ENCODE results near the gene C4orf36. TPM values are rescaled to one million over a fixed set of nuclear protein-coding genes. Genes with fewer than 3 reads are reported as not detected.

Gene C4orf36, protein sequence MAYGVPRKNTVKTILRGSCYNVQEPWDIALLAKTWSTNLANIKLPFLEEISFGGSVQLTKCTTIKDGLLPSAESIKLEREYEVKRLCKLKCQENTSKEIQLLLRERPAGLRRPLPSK
- total RNA-seq (2012; rRNA removed): 0.18 and 0.28 TPM in 2 replicates
- 0.29 and 0.41 TPM in 2 replicates for polyA plus RNA-seq (2012; rRNA removed)
- polyA plus RNA-seq (2012; cell fraction: cytosol; rRNA removed): 0.76 TPM in 1 of 2 replicates, not detected in the other
- 0.08 and 0.53 TPM in 2 replicates for polyA plus RNA-seq (2012; cell fraction: nucleus; rRNA removed; ENCODE audit: low replicate concordance)
- percentile 28 among the genes with signal in this experiment for Bru-seq, nascent RNA
- percentile 33 among the genes with signal in this experiment for BruChase-seq, experiment 1, labeled RNA remaining after a 6-hour chase
- BruChase-seq, experiment 2, labeled RNA remaining after a 2-hour chase: percentile 33 among the genes with signal in this experiment
- long read RNA-seq: 0 reads

DNA sequence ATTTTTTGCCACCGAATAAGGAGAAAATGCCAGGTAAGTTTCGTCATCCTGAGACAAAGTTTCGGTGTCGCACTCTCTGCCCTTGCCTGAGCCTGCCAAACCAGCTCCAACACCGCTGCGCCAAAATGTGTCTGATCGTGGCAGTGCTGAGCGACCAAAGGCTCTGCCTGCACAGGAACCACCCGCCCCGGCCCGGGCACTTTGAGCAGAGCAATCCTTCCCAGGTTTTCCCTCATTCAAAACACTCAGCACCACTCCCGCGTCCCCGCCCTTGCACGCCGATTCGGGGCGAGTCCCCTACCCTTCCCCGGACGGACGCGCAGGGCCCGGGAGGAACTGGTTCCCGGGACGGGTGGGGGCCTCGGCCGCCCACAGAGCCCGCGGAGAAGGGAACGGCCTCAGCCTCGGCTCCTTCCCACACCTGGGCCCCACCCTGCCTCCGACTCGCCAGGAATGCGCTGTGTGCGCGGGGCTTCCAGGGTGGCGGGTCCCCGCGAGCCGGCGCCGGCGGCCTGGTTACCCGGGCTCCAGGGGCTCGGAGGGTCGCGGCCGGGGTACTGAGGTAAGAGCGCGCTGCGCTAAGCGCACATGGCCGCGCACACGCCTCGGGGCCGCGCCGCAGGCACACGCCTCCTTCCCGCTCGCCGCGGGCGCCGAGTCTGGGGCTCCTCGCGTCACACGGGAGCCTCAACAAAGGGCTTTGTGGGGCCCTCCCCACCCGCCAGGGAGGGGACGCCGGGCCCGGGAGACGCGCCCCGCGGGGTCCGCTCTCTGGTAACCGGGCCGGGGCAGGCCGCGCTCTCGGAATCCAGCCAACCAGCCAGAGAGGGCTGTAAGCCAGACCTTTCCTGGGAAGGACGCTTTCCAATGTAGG lies at the start of gene C4orf36:
Gene C4orf36, minus strand, starts transcription at position 661 of the 874 bp plus-strand sequence. CDS start 902 bp downstream, outside the sequence.
- Histone ChIP-seq H2BK5ac (ENCODE audit: low read depth, low read length, poor library complexity, severe bottlenecking) (peak within 1 kb of the TSS; percentile 44), H3K4ac (ENCODE audit: low read depth, low read length) (peak within 1 kb of the TSS; percentile 43), H2AK5ac (ENCODE audit: low read depth, low read length) (peak within 1 kb of the TSS; percentile 37; the same call in 1 of the 2 replicates), H3K36me3 (ENCODE audit: control insufficient read depth, insufficient read depth, low read length) (no peaks in the 10 kb centered on the region), H3K9me1 (ENCODE audit: insufficient read depth, low read length) (peaks cover 4% of the 10 kb centered on the region; the same call in 1 of the 2 replicates), H3K23ac (ENCODE audit: low read depth, low read length) (peak within 1 kb of the TSS; percentile 73; the same call in 1 of the 2 replicates), H3K27ac (ENCODE audit: insufficient read depth, low read length) (peak within 1 kb of the TSS; percentile 32), H4K91ac (ENCODE audit: insufficient read depth, low read depth, low read length) (peak within 1 kb of the TSS; percentile 14), H3K4me2 (ENCODE audit: low read depth, low read length) (peak within 1 kb of the TSS; percentile 96), H2BK15ac (ENCODE audit: low read depth, low read length) (peak within 1 kb of the TSS; percentile 16; the same call in 2 of the 3 replicates), H2AFZ (replicated peaks; ENCODE audit: low read length, poor library complexity) (peak within 1 kb of the TSS; percentile 97), H3K27me3 (ENCODE audit: control insufficient read depth, insufficient read depth, low read length) (no peaks in the 10 kb centered on the region), H4K20me1 (ENCODE audit: insufficient read depth, low read length) (no peaks in the 10 kb centered on the region), H3K9me3 (ENCODE audit: control insufficient read depth, insufficient read depth, low read length) (no peaks in the 10 kb centered on the region; the same call in 1 of the 2 replicates), H4K5ac (ENCODE audit: low read depth, low read length) (peak within 1 kb of the TSS; percentile 75), H3K9ac (ENCODE audit: low read depth, low read length) (peak within 1 kb of the TSS; percentile 67), H3K18ac (ENCODE audit: low read depth, low read length) (peak within 1 kb of the TSS; percentile 39), H2AK9ac (replicated peaks; ENCODE audit: low read depth, low read length, poor library complexity) (peak within 1 kb of the TSS; percentile 51), H3K56ac (ENCODE audit: extremely low read depth, insufficient read depth, low read length) (peak within 1 kb of the TSS; percentile 56; the same call in 1 of the 2 replicates), H3K14ac (replicated peaks; ENCODE audit: low read depth, low read length) (peak within 1 kb of the TSS; percentile 87), H2BK20ac (ENCODE audit: low read depth, low read length) (peak within 1 kb of the TSS; percentile 53), H3K79me1 (ENCODE audit: low read depth in 1 of 2, low read length in 2 of 2) (no peaks in the 10 kb centered on the region), H2BK120ac (ENCODE audit: low read depth, low read length) (peak within 1 kb of the TSS; percentile 79), H4K8ac (ENCODE audit: low read depth in 2 of 2, low read length in 2 of 2) (peak within 1 kb of the TSS; percentile 77 to 84), H3K4me3 (ENCODE audit: insufficient read depth, low read depth, low read length) (peak within 1 kb of the TSS; percentile 77), H3K4me1 (ENCODE audit: control insufficient read depth, insufficient read depth, low read length) (peaks cover 5% of the 10 kb centered on the region)
- ChIA-PET POLR2A (ENCODE audit: unreplicated experiment) (interaction anchor here (0.6 kb wide), 2 partner anchors 155 to 401 kb away, joined by 3 to 6 read pairs; no protein-coding TSS in a partner anchor), CTCF (no interaction called here)
- in situ Hi-C loops (cut with MboI; ENCODE audit: low sequenced_read_pairs): loop anchor here (10.0 kb wide), 1 partner anchor 297 kb away; the partner anchor contains the start of gene PTPN13
- no peak for TF ChIP-seq CTCF (conservative IDR thresholded peaks at IDR 0.05; ENCODE audit: low read depth, low read length)
- TF ChIP-seq MXI1 (IDR thresholded peaks at IDR 0.05; ENCODE audit: borderline replicate concordance, low read depth, low read length): peak; percentile 87; the same call in 1 of the 2 replicates
- no peak for TF ChIP-seq BHLHE40 (IDR thresholded peaks at IDR 0.05; ENCODE audit: low read depth, low read length)
- TF ChIP-seq FOS (IDR thresholded peaks at IDR 0.05; ENCODE audit: low read depth, low read length): no peak
- 0 out of 2 replicates have a peak, but pooled peaks have one; percentile 0 for TF ChIP-seq CEBPB (IDR thresholded peaks at IDR 0.05; ENCODE audit: low read depth, low read length)
- no peak for TF ChIP-seq MAZ (IDR thresholded peaks at IDR 0.05; ENCODE audit: borderline replicate concordance, low read depth, low read length)
- no peak for TF ChIP-seq CHD1 (IDR thresholded peaks at IDR 0.05; ENCODE audit: low read depth, low read length)
- no TSS peak for BruUV-seq (replicated peaks)
- 4% methylated on average over 28 of the region's 84 CpGs; no CpG with 5 or more reads in 1 of the 2 experiments for WGBS, 2 experiments (ENCODE audit: extremely low coverage in 2 of 2, insufficient read length in 1 of 2)
- dilution Hi-C loops (cut with HindIII; ENCODE audit: low sequenced_read_pairs, unreplicated experiment): no loop called here
- ATAC-seq (ENCODE audit: low read depth): peak; percentile 77
- DNase-seq: peak; percentile 18
- intact Hi-C loops (cut with micrococcal nuclease): loop anchor here (5.0 kb wide), 1 partner anchor 60 kb away; no protein-coding TSS in a partner anchor

All from IMR-90 (cell line).